22Rv1 (cell line): Measurements from ENCODE around the gene RHOXF2B.
"Not testable (repeated sequence)": the region's sequence is repeated elsewhere in the genome, so short reads cannot be mapped to it uniquely, and the experiment has no call there.

ENCODE experiments used
- H3K27ac ChIP-seq: fragments of 450-650 bp; 2 replicates; pipeline ENCODE4 v1.5.1; 2017
- CTCF ChIP-seq: fragments of 450-650 bp; IDR thresholded peaks from 2 replicates; pipeline ENCODE4 v1.5.1; 2017; ENCODE audit warnings: mild to moderate bottlenecking
- ZFX ChIP-seq: fragments of 450-650 bp; IDR thresholded peaks from 2 replicates; pipeline ENCODE4 v1.6.1; 2017; ENCODE audit warnings: antibody characterized with exemption, borderline replicate concordance

The RHOXF2B gene

GRCh38 chrX:120077590-120077989, at the start of gene RHOXF2B:
Gene RHOXF2B (minus strand): TSS chrX:120077690. CDS start chrX:120077552, 138 bp downstream.
- H3K27ac ChIP-seq = not testable (repeated sequence)

GRCh38 chrX:120125444-120125843, 48.0 kb upstream of the RHOXF2B start:
- no peak for TF ChIP-seq CTCF
- TF ChIP-seq ZFX = no peak

GRCh38 chrX:120120223-120120622, 42.7 kb upstream of the RHOXF2B start:
- TF ChIP-seq ZFX = no peak
- no peak for TF ChIP-seq CTCF
- H3K27ac ChIP-seq = no peak overlapping the region

More at GRCh38 chrX:120125444-120125843, 48.0 kb upstream of the RHOXF2B start:
- H3K27ac ChIP-seq = no peak overlapping the region

GRCh38 chrX:120115438-120115963, 38.0 kb upstream of the RHOXF2B start, which contains the start of gene RHOXF1:
Gene RHOXF1 (minus strand): TSS chrX:120115913. CDS start chrX:120115862, 51 bp downstream.
- TF ChIP-seq ZFX (no peak), CTCF (no peak)
- H3K27ac ChIP-seq = no peak within 1 kb of the TSS

- TF ChIP-seq ZFX = no peak
- TF ChIP-seq CTCF = no peak
- no peak overlapping the region for H3K27ac ChIP-seq
These were observed 34.1 kb upstream of the RHOXF2B start for GRCh38 chrX:120111611-120112010.

- H3K27ac ChIP-seq = no peak overlapping the region
- TF ChIP-seq ZFX (no peak), CTCF (no peak)
These were observed 31.9 kb upstream of the RHOXF2B start for GRCh38 chrX:120109378-120109777.

- not testable (repeated sequence) for H3K27ac ChIP-seq
These were observed 27.2 kb upstream of the RHOXF2B start for GRCh38 chrX:120104707-120105106.

- not testable (repeated sequence) for H3K27ac ChIP-seq
These were observed 23.6 kb upstream of the RHOXF2B start for GRCh38 chrX:120101057-120101456.

- TF ChIP-seq ZFX (no peak), CTCF (no peak)
- no peak overlapping the region for H3K27ac ChIP-seq
These were observed 12.7 kb upstream of the RHOXF2B start for GRCh38 chrX:120090208-120090607.
